OCI-LY1 (cell line): Measurements from ENCODE around the gene METRN.

Experiments
- EZH2 ChIP-seq: fragments of 200-600 bp; sonication (generic), shearing (Covaris generic); IDR thresholded peaks from 2 replicates; pipeline ENCODE4 v1.8.0; 2017; ENCODE audit warnings: borderline replicate concordance, mixed run types, mild to moderate bottlenecking, antibody characterized with exemption, low read length, moderate library complexity, mixed read lengths
- TF ChIP-seq, protein P1 (sequence below): fragments of 200-600 bp; sonication (generic), shearing (Covaris generic); IDR thresholded peaks from 2 replicates; pipeline ENCODE4 v1.5.1; 2017; ENCODE audit warnings: mild to moderate bottlenecking, antibody characterized with exemption, low read length, moderate library complexity, mixed read lengths

DNA sequence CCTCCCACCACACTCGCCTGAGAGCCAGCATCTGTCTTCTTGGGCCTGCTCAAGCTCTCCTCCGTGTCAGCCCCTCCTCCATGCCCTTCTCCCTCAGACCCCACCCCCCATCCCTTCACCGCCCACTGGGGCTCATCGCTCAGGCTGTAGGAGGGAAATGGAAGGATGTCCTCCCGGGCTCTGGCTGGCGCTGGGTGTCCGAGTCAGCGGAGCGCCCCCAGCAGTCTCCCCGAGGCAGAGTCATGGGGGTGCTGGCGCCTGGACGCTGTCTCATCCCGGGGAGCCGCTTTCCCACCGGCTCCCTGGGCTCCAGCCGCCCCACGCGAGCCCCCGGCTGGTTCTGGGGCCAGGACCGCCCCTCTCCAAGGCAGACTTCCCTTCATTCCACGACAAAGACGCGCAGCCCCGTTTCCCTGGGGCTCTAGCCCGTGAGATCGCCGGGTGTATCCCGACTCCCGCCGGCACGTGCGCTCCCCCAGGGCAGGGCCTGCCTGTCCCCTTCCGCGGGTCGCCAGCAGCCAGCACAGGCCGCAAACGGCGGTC, 5.6 kb downstream of the METRN start:
- TF ChIP-seq, protein P1, sequence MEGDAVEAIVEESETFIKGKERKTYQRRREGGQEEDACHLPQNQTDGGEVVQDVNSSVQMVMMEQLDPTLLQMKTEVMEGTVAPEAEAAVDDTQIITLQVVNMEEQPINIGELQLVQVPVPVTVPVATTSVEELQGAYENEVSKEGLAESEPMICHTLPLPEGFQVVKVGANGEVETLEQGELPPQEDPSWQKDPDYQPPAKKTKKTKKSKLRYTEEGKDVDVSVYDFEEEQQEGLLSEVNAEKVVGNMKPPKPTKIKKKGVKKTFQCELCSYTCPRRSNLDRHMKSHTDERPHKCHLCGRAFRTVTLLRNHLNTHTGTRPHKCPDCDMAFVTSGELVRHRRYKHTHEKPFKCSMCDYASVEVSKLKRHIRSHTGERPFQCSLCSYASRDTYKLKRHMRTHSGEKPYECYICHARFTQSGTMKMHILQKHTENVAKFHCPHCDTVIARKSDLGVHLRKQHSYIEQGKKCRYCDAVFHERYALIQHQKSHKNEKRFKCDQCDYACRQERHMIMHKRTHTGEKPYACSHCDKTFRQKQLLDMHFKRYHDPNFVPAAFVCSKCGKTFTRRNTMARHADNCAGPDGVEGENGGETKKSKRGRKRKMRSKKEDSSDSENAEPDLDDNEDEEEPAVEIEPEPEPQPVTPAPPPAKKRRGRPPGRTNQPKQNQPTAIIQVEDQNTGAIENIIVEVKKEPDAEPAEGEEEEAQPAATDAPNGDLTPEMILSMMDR = peak; percentile 32; the same call in 1 of the 2 replicates
- TF ChIP-seq EZH2 = no peak
